Fibroblast of lung (primary cell): Measurements from ENCODE around the gene SRGAP1.

Experiments
- CTCF ChIP-seq, 2 donors: IDR thresholded peaks in 1 of 2; conservative IDR thresholded peaks in 1 of 2; 1 replicate in 1 of 2; 2 replicates in 1 of 2; pipeline ENCODE4 v1.5.1; 2011 to 2012; ENCODE audit warnings: low read length in 2 of 2, control low read depth in 1 of 2, inconsistent platforms in 1 of 2, low read depth in 1 of 2, mild to moderate bottlenecking in 1 of 2
- EZH2 ChIP-seq: IDR thresholded peaks from 2 replicates; pipeline ENCODE4 v1.5.1; 2012; ENCODE audit warnings: low read length, control low read depth, mild to moderate bottlenecking; ENCODE audit errors: missing control alignments

DNA sequence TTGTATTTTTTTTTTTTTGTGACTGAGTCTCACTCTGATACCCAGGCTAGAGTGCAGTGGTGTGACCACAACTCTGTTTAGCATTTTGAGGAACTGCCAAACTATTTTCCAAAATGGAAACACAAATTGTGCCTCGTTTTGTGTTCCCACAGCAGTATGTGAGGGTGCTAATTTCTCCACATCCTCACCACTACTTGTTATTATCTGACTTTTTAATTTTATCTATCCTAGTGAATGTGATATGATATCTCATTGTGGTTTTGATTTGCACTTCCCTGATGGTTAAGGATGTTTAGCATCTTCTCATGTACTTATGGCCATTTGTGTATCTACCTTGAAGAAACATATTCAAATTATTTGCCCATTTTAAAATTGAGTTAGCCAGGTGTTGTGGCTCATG lies 62.4 kb downstream of the SRGAP1 start:
- no peak for TF ChIP-seq EZH2
- TF ChIP-seq CTCF (conservative IDR thresholded peaks at IDR 0.05 in 1 of 2, IDR thresholded peaks at IDR 0.05 in 1 of 2; ENCODE audit: low read depth in 1 of 2, low read length in 2 of 2): no peak
